ENCODE data around the gene NHERF2.

NHERF2 gene

GRCh38 chr16:2063861-2064260, 37.2 kb downstream of the NHERF2 start:
- DNase-seq, result no peak

GRCh38 chr16:2064368-2064945, 37.8 kb downstream of the NHERF2 start:
- no peak for DNase-seq

GRCh38 chr16:2066139-2066538, 39.4 kb downstream of the NHERF2 start:
- DNase-seq, result no peak

GRCh38 chr16:2070576-2071453, 44.1 kb downstream of the NHERF2 start:
- DNase-seq, result no peak

- no peak for DNase-seq
Measured at GRCh38 chr16:2071454-2072202, 44.9 kb downstream of the NHERF2 start.

GRCh38 chr16:2072926-2073325, 46.2 kb downstream of the NHERF2 start:
- DNase-seq, result no peak

- no peak for DNase-seq
Measured at GRCh38 chr16:2074071-2074470, 47.4 kb downstream of the NHERF2 start.

GRCh38 chr16:2075631-2076030, 48.9 kb downstream of the NHERF2 start:
- no peak for DNase-seq

- no peak for DNase-seq
Measured at GRCh38 chr16:2076072-2076865, 49.6 kb downstream of the NHERF2 start.

GRCh38 chr16:2077016-2077415, 50.3 kb downstream of the NHERF2 start:
- DNase-seq, result no peak

GRCh38 chr16:2077696-2078095, 51.0 kb downstream of the NHERF2 start:
- no peak for DNase-seq

- DNase-seq, result no peak
Measured at GRCh38 chr16:2078096-2078495, 51.4 kb downstream of the NHERF2 start.

GRCh38 chr16:2078691-2079090, 52.0 kb downstream of the NHERF2 start:
- no peak for DNase-seq

- no peak for DNase-seq
Measured at GRCh38 chr16:2079311-2079800, 52.7 kb downstream of the NHERF2 start.

- no peak for DNase-seq
Measured at GRCh38 chr16:2079991-2080390, 53.3 kb downstream of the NHERF2 start.

GRCh38 chr16:2081201-2082084, 54.7 kb downstream of the NHERF2 start:
- no peak for DNase-seq

GRCh38 chr16:2082171-2082982, 55.7 kb downstream of the NHERF2 start:
- no peak for DNase-seq

- DNase-seq, result no peak
Measured at GRCh38 chr16:2082983-2083364, 56.3 kb downstream of the NHERF2 start.

- no peak for DNase-seq
Measured at GRCh38 chr16:2083409-2083808, 56.7 kb downstream of the NHERF2 start.

GRCh38 chr16:2083876-2084780, 57.4 kb downstream of the NHERF2 start:
- no peak for DNase-seq
